Measurements from ENCODE around the gene ZNF423. TPM values are rescaled to one million over a fixed set of nuclear protein-coding genes. Genes with fewer than 3 reads are reported as not detected.

ZNF423 gene
- total RNA-seq, 2 experiments from 2014 or later = not detected

GRCh38 chr16:49588729-49589384 lies 267.1 kb downstream of the ZNF423 start:
- intact Hi-C loops (cut with micrococcal nuclease) = no loop called here
- CTCF ChIA-PET = interaction anchor here (1.5 kb wide), 1 partner anchor 181 kb away, joined by 7 read pairs; no protein-coding TSS in a partner anchor
- Mint-ChIP-seq H3K27me3 (peaks cover 2% of the 10 kb centered on the region), H3K27ac (no peak overlapping the region), H3K9me3 (no peaks in the 10 kb centered on the region), H3K4me3 (no peak overlapping the region), H3K4me1 (ENCODE audit: low read depth) (no peaks in the 10 kb centered on the region), H3K36me3 (no peaks in the 10 kb centered on the region)
- POLR2A ChIA-PET = no interaction called here
- no peak for DNase-seq

DNA sequence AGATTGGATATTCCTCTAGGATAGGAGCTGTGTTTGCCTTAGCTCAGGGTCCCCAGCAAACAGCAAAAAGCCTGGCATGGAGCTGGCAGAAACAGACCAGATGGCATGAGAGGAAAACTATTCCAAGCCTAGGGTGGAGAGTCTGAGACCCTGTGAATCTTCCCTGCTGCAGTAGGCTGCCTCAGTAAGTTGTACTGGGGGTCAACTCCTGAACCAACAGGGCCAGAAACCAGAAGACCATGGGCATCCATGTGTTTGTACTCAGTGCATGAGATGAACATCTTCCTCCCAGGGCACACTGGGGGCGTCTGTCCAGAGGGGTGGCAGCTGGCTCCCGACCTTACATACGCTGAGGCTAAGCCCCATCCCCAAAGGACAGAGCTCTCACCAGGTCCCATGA lies 267.9 kb downstream of the ZNF423 start:
- Mint-ChIP-seq H3K4me1 (ENCODE audit: low read depth) (no peaks in the 10 kb centered on the region), H3K27ac (no peak overlapping the region), H3K9me3 (no peaks in the 10 kb centered on the region), H3K36me3 (no peaks in the 10 kb centered on the region), H3K27me3 (peaks cover 2% of the 10 kb centered on the region), H3K4me3 (no peak overlapping the region)
- POLR2A ChIA-PET = no interaction called here
- intact Hi-C loops (cut with micrococcal nuclease) = no loop called here
- CTCF ChIA-PET = no interaction called here
- no peak for DNase-seq

DNA sequence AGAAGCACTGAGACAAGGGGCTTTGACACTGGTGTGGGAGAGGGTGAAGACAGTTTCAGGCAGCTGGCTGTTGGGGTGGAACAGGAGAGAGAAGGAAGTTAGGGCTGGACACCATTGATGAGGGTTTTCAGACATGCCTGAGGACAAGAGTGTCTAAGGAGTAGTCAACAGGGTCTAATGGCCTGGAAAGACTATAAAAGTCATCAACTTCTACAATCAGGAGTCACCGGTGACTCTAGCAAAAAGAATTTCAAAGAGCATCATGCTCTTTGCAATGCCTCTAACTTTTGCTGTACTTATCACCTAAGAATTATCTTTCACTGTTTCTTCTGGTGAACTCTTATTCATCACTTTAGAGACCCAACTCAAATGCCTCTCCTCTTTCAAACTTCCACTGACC lies 268.4 kb downstream of the ZNF423 start:
- ChIA-PET CTCF (no interaction called here), POLR2A (no interaction called here)
- DNase-seq = no peak
- H3K27ac Mint-ChIP-seq = no peak overlapping the region
- intact Hi-C loops (cut with micrococcal nuclease) = no loop called here
- no peak overlapping the region for H3K4me3 Mint-ChIP-seq
- H3K4me1 Mint-ChIP-seq (ENCODE audit: low read depth) = no peaks in the 10 kb centered on the region
- H3K9me3 Mint-ChIP-seq = no peaks in the 10 kb centered on the region
- no peaks in the 10 kb centered on the region for H3K36me3 Mint-ChIP-seq
- H3K27me3 Mint-ChIP-seq = no peaks in the 10 kb centered on the region

DNA sequence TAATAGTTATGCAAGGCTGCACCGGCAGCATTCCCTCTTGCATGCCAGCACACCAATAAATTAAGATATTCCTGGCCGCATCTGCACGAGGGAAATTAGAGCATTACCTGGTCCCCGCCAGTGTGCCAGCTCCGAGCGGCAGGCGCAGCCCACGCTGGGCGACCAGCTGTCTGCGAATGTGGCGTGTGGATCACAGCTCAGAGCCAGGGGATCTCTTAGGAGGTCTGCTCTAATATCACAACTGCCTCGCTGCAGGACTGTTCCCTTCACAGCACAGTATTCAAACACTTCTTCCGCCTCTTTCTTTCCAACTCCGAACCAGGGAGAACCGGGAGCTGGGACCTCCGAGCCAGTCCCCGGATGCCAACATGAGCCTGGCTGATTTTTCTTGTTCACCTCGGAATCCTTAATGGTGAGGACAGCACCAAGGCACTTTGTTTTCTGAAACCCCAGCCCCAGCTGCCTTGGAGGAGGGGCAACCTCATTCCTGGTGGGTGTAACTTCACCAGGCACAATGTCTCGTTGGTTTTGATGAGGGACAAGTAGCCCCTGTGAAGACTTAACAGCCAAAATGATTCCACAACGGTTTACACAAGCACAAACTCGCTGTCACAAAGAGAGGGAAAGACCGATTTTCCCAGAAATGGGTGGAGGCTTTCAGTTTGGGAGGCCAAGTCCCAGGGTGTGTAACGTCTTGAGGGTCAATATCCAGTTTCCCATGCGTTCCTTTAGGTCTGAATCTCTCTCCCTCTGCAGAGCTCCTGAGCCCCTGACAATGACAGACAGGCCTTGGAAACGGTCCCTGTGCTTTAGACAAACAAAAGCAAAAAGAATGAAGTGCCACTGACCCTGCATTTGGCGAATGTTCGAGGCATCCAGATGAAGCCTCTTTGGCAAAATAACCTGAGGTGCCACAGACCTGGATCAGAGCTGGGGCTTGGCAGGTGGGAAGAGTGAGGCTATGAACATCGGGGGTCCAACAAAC lies 269.2 kb downstream of the ZNF423 start:
- H3K27ac Mint-ChIP-seq = no peak overlapping the region
- no peaks in the 10 kb centered on the region for H3K9me3 Mint-ChIP-seq
- intact Hi-C loops (cut with micrococcal nuclease) = no loop called here
- ChIA-PET CTCF (no interaction called here), POLR2A (no interaction called here)
- no peaks in the 10 kb centered on the region for H3K36me3 Mint-ChIP-seq
- no peak for DNase-seq
- no peaks in the 10 kb centered on the region for H3K27me3 Mint-ChIP-seq
- H3K4me3 Mint-ChIP-seq = no peak overlapping the region
- H3K4me1 Mint-ChIP-seq (ENCODE audit: low read depth) = no peaks in the 10 kb centered on the region

DNA sequence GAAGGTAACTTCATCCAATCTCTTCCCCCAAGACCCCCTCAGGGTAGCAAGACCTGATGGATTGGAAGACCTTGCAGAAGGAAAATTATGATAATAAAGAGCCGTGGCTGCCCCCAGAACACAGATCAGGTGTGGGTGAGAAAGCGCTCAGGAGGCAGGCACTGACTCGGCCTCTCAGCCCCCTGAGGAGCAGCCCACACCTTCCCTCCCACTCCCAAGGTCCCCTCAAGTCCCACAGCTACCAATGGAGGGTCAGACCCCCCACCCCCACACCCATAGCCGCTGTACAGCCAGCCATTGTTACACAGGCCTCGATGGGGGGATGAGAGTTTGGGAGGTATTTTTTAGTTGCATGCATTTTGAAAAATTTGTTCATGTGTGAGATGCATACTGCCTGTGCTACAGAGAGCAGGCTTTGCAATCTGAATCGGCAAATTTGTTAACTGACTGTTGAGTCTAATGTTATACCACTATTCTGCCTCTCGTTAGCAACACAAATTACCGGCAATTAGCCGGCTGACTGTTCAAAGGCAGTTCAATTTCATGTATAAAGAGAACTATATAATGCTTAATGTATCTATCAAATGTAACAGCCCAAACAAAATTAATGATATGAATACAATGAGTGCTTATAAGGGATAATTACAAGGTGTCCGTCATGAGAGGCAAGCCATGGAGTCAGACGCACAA lies 270.6 kb downstream of the ZNF423 start:
- no peak for DNase-seq
- H3K9me3 Mint-ChIP-seq = no peaks in the 10 kb centered on the region
- ChIA-PET CTCF (no interaction called here), POLR2A (no interaction called here)
- intact Hi-C loops (cut with micrococcal nuclease) = no loop called here
- H3K4me1 Mint-ChIP-seq (ENCODE audit: low read depth) = no peaks in the 10 kb centered on the region
- no peaks in the 10 kb centered on the region for H3K27me3 Mint-ChIP-seq
- no peaks in the 10 kb centered on the region for H3K36me3 Mint-ChIP-seq
- no peak overlapping the region for H3K4me3 Mint-ChIP-seq
- H3K27ac Mint-ChIP-seq = no peak overlapping the region

GRCh38 chr16:49583911-49584310 lies 272.0 kb downstream of the ZNF423 start:
- Mint-ChIP-seq H3K36me3 (no peaks in the 10 kb centered on the region), H3K9me3 (no peaks in the 10 kb centered on the region), H3K4me1 (ENCODE audit: low read depth) (no peaks in the 10 kb centered on the region), H3K4me3 (no peak overlapping the region), H3K27me3 (no peaks in the 10 kb centered on the region), H3K27ac (no peak overlapping the region)
- CTCF ChIA-PET = interaction anchor here (1.6 kb wide), 1 partner anchor 9 kb away, joined by 9 read pairs; no protein-coding TSS in a partner anchor
- DNase-seq = no peak
- intact Hi-C loops (cut with micrococcal nuclease) = no loop called here
- POLR2A ChIA-PET = no interaction called here

DNA sequence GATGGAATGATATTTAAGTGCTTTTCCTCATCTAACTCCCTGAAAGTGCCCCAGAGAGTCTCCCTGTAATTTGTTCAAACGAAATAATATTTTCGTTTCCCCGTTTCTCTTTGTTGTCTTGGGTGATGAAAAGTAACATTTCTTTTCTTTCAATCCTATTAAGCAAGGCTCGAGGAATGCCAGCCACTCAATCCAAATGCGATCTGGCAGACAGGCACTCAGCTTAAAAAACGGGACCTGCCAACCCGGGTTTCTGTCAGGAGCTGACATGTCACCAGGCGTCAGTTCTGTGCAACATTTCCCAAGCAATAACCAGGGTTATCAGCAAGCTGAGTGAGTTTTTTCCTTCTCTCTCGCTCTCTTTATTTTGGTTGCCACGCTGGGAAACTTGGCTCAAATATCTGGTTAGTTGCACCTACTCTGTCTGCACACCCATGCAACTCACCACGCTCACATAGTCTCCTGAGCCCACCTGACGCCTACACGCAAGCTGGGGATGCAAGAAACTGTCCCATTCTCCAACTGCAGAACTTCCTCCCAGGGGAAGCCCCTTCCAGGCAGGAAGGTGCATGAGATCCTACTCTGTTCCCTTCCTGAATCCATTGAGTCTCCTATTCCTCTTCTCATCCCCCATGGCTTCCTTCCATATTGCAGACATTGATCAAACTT lies 274.1 kb downstream of the ZNF423 start:
- no peak overlapping the region for H3K4me3 Mint-ChIP-seq
- no peaks in the 10 kb centered on the region for H3K27me3 Mint-ChIP-seq
- H3K4me1 Mint-ChIP-seq (ENCODE audit: low read depth) = no peaks in the 10 kb centered on the region
- no peaks in the 10 kb centered on the region for H3K9me3 Mint-ChIP-seq
- POLR2A ChIA-PET = no interaction called here
- CTCF ChIA-PET = interaction anchor here (0.5 to 1.8 kb wide), 2 partner anchors 11 to 631 kb away, joined by 4 to 7 read pairs; no protein-coding TSS in a partner anchor
- H3K27ac Mint-ChIP-seq = no peak overlapping the region
- intact Hi-C loops (cut with micrococcal nuclease) = no loop called here
- H3K36me3 Mint-ChIP-seq = no peaks in the 10 kb centered on the region
- no peak for DNase-seq

GRCh38 chr16:49580751-49581303 lies 275.1 kb downstream of the ZNF423 start:
- Mint-ChIP-seq H3K36me3 (no peaks in the 10 kb centered on the region), H3K27me3 (no peaks in the 10 kb centered on the region), H3K27ac (no peak overlapping the region), H3K9me3 (no peaks in the 10 kb centered on the region), H3K4me3 (no peak overlapping the region), H3K4me1 (ENCODE audit: low read depth) (no peaks in the 10 kb centered on the region)
- ChIA-PET CTCF (interaction anchor here (0.5 to 1.8 kb wide), 2 partner anchors 12 to 630 kb away, joined by 4 to 7 read pairs; no protein-coding TSS in a partner anchor), POLR2A (no interaction called here)
- no peak for DNase-seq
- intact Hi-C loops (cut with micrococcal nuclease) = no loop called here

DNA sequence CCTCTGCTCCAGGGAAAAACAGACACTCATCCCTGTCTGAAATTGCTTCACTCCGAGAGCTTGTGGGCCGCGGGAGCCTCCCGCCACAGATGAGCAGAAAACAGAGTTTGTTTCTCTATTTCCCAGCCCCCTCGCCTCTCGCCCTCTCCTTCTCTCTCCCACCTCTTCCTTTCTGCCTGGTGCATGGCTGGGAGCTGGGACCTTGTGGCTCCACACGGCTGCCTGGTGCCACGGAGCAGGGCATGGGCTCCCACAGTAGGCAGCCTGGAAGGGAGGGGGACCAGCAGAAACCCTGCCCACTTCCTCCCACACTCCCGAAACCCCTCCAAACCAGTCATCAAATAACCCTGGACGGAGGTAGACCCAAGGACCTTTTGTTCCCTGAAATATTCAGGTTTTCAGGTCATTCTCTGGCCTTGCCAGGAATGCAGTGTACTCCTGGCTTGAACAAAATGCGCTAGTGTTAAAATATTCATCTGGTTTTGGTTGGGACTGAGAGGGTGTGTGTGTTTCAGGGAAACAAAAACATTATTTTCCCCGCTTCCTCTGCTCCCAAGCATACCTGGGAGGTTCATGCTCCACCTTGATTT lies 277.4 kb downstream of the ZNF423 start:
- CTCF ChIA-PET = no interaction called here
- Mint-ChIP-seq H3K4me3 (no peak overlapping the region), H3K27me3 (no peaks in the 10 kb centered on the region), H3K4me1 (ENCODE audit: low read depth) (no peaks in the 10 kb centered on the region), H3K36me3 (no peaks in the 10 kb centered on the region), H3K27ac (no peak overlapping the region), H3K9me3 (no peaks in the 10 kb centered on the region)
- intact Hi-C loops (cut with micrococcal nuclease) = no loop called here
- POLR2A ChIA-PET = no interaction called here
- DNase-seq = no peak

GRCh38 chr16:49578018-49578417 lies 277.9 kb downstream of the ZNF423 start:
- intact Hi-C loops (cut with micrococcal nuclease) = no loop called here
- H3K36me3 Mint-ChIP-seq = no peaks in the 10 kb centered on the region
- no peaks in the 10 kb centered on the region for H3K4me1 Mint-ChIP-seq (ENCODE audit: low read depth)
- no peaks in the 10 kb centered on the region for H3K27me3 Mint-ChIP-seq
- ChIA-PET CTCF (no interaction called here), POLR2A (no interaction called here)
- no peak overlapping the region for H3K27ac Mint-ChIP-seq
- no peak overlapping the region for H3K4me3 Mint-ChIP-seq
- H3K9me3 Mint-ChIP-seq = no peaks in the 10 kb centered on the region
- no peak for DNase-seq

DNA sequence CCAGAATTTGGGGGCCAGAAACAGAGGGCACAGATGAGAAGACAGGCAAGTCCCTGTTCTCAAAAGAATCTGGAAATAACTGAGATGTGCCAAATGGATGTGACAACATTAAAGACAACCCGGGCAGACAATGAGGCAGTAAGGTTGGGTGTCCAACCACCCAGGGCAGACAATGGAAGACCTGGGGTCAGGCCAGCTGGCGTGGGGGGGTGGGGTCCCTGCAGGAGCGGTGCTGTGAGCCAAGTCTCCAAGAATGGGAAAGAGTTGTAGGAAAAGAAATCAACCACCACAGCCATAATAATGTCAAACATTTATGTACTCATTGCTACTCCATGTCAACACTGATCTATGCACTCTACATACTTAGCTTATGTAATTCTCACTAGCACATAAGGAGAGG lies 279.0 kb downstream of the ZNF423 start:
- no peaks in the 10 kb centered on the region for H3K36me3 Mint-ChIP-seq
- ChIA-PET CTCF (no interaction called here), POLR2A (no interaction called here)
- no peak overlapping the region for H3K4me3 Mint-ChIP-seq
- no peak for DNase-seq
- no peaks in the 10 kb centered on the region for H3K27me3 Mint-ChIP-seq
- intact Hi-C loops (cut with micrococcal nuclease) = no loop called here
- H3K4me1 Mint-ChIP-seq (ENCODE audit: low read depth) = no peaks in the 10 kb centered on the region
- H3K27ac Mint-ChIP-seq = no peak overlapping the region
- H3K9me3 Mint-ChIP-seq = no peaks in the 10 kb centered on the region

DNA sequence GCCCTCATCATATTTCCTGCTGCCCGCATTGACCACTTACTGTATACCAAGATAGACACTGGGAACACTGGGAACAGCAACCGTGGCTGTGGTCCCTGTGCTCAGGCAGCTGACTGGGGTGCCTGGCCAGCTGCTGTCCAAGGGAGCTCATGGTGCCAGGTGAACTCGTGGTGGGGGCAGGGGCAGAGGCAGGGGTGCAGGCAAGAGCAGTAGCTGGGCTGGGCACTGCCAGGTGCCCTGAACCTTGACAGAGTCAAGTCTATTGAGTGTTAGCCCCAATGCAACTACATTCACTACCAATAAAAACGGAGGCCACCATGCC lies 279.8 kb downstream of the ZNF423 start:
- ChIA-PET POLR2A (no interaction called here), CTCF (no interaction called here)
- no peaks in the 10 kb centered on the region for H3K27me3 Mint-ChIP-seq
- H3K27ac Mint-ChIP-seq = no peak overlapping the region
- no peaks in the 10 kb centered on the region for H3K36me3 Mint-ChIP-seq
- DNase-seq = no peak
- H3K4me1 Mint-ChIP-seq (ENCODE audit: low read depth) = no peaks in the 10 kb centered on the region
- H3K9me3 Mint-ChIP-seq = no peaks in the 10 kb centered on the region
- no peak overlapping the region for H3K4me3 Mint-ChIP-seq
- intact Hi-C loops (cut with micrococcal nuclease) = no loop called here

Data from activated CD4-positive, alpha-beta memory T cell treated with anti-CD3 and anti-CD28 coated beads for 36 hours (primary cell).